ENCODE measurements around the gene ICE2. TPM values are rescaled to one million over a fixed set of nuclear protein-coding genes. Genes with fewer than 3 reads are reported as not detected.

The ICE2 gene
- total RNA-seq, 1 donor from 2014 or later, result 95.3 TPM

DNA sequence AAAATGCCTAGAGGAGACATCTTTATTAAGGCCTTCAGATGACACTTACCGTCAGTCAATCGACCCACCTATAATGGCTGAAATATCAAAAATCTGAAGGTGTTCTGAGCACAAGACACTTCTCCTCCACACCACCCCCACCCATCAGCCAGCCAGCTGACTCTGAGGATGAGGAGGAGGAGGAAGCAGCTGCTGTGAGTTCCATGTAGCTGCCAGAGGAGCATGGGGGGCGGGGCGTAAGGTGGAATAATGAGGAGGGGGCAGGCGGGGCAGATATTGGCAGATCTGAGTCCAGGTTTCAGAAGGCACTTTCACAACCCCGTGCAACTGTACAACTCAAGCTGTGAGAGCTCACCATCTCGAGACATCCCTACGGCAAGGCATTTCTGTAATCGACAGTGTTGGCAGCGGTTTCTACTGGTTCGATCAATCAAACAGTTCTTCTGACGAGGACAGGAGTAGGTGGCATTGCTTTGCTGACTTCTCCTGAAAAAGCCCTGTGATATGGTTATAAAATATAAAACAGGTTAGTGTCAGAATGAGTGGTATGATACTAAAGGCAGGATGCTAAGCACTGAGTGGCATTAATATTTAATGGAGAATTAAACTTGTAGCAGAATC is 35.4 kb upstream of the ICE2 start:
- Histone ChIP-seq H4K20me1 (ENCODE audit: low read depth) (no peaks in the 10 kb centered on the region), H2AFZ (replicated peaks) (no peak overlapping the region), H3F3A (ENCODE audit: low read depth) (peaks cover 9% of the 10 kb centered on the region), H3K27ac (no peak overlapping the region), H3K9me3 (ENCODE audit: low read depth) (no peaks in the 10 kb centered on the region), H3K27me3 (no peaks in the 10 kb centered on the region), H3K4me3 (no peak overlapping the region), H3K4me2 (no peak overlapping the region), H3K79me2 (ENCODE audit: low read depth) (no peaks in the 10 kb centered on the region), H3K36me3 (no peaks in the 10 kb centered on the region), H3K4me1 (no peaks in the 10 kb centered on the region), H3K9ac (no peak overlapping the region)
- no peaks in the 10 kb centered on the region for H3K9me3 Mint-ChIP-seq
- peaks cover 5% of the 10 kb centered on the region for H3K27me3 Mint-ChIP-seq (ENCODE audit: insufficient read depth, low read depth)
- no peak overlapping the region for H3K4me3 Mint-ChIP-seq
- H3K4me1 Mint-ChIP-seq, result peaks cover 19% of the 10 kb centered on the region
- H3K27ac Mint-ChIP-seq, result no peak overlapping the region
- TF ChIP-seq, protein P1, sequence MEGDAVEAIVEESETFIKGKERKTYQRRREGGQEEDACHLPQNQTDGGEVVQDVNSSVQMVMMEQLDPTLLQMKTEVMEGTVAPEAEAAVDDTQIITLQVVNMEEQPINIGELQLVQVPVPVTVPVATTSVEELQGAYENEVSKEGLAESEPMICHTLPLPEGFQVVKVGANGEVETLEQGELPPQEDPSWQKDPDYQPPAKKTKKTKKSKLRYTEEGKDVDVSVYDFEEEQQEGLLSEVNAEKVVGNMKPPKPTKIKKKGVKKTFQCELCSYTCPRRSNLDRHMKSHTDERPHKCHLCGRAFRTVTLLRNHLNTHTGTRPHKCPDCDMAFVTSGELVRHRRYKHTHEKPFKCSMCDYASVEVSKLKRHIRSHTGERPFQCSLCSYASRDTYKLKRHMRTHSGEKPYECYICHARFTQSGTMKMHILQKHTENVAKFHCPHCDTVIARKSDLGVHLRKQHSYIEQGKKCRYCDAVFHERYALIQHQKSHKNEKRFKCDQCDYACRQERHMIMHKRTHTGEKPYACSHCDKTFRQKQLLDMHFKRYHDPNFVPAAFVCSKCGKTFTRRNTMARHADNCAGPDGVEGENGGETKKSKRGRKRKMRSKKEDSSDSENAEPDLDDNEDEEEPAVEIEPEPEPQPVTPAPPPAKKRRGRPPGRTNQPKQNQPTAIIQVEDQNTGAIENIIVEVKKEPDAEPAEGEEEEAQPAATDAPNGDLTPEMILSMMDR (IDR thresholded peaks at IDR 0.05), result no peak
- TF ChIP-seq EZH2 (IDR thresholded peaks at IDR 0.05) (no peak), EZH2phosphoT487 (IDR thresholded peaks at IDR 0.05) (no peak)
- no peak for DNase-seq (ENCODE audit: low spot score)
- peaks cover 11% of the 10 kb centered on the region for H3K36me3 Mint-ChIP-seq

DNA sequence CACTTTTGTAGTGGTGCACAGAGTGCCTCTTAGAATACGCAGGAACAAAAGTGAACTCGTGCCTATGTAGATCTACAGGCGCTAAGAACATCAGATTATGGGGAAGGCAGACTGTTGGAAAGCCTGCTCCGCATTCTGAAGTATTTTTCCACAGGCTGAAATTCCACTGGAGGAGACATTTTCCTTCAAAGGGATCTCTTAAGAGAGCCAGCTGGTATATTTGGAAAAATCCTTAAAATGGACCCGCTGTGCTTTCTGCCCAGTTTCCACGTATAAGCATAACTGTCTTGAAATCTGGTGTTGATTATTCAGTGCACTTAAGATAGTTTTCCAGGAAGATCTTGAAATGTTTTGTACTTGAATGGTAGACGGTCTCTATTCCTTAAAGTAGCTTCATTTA is 34.7 kb upstream of the ICE2 start:
- no peaks in the 10 kb centered on the region for H4K20me1 ChIP-seq (ENCODE audit: low read depth)
- no peaks in the 10 kb centered on the region for H3K4me1 ChIP-seq
- no peak overlapping the region for H3K4me2 ChIP-seq
- H3K79me2 ChIP-seq (ENCODE audit: low read depth), result no peaks in the 10 kb centered on the region
- H3K4me3 ChIP-seq, result no peak overlapping the region
- H3K36me3 ChIP-seq, result no peaks in the 10 kb centered on the region
- H3K9ac ChIP-seq, result no peak overlapping the region
- TF ChIP-seq, protein P1 (IDR thresholded peaks at IDR 0.05), result no peak
- TF ChIP-seq EZH2phosphoT487 (IDR thresholded peaks at IDR 0.05) (no peak), EZH2 (IDR thresholded peaks at IDR 0.05) (no peak)
- no peak overlapping the region for H3K27ac ChIP-seq
- no peak overlapping the region for H2AFZ ChIP-seq (replicated peaks)
- H3K27me3 Mint-ChIP-seq (ENCODE audit: insufficient read depth, low read depth), result peaks cover 5% of the 10 kb centered on the region
- no peaks in the 10 kb centered on the region for H3K27me3 ChIP-seq
- peaks cover 22% of the 10 kb centered on the region for H3K4me1 Mint-ChIP-seq
- peaks cover 9% of the 10 kb centered on the region for H3F3A ChIP-seq (ENCODE audit: low read depth)
- H3K9me3 Mint-ChIP-seq, result no peaks in the 10 kb centered on the region
- no peak overlapping the region for H3K27ac Mint-ChIP-seq
- H3K4me3 Mint-ChIP-seq, result no peak overlapping the region
- peaks cover 11% of the 10 kb centered on the region for H3K36me3 Mint-ChIP-seq
- no peak for DNase-seq (ENCODE audit: low spot score)
- H3K9me3 ChIP-seq (ENCODE audit: low read depth), result no peaks in the 10 kb centered on the region

- Histone ChIP-seq H3K9me3 (ENCODE audit: low read depth) (no peaks in the 10 kb centered on the region), H3K36me3 (no peaks in the 10 kb centered on the region), H3K4me1 (no peaks in the 10 kb centered on the region), H3F3A (ENCODE audit: low read depth) (peaks cover 9% of the 10 kb centered on the region), H3K9ac (no peak overlapping the region), H3K4me3 (no peak overlapping the region), H3K27ac (no peak overlapping the region), H4K20me1 (ENCODE audit: low read depth) (no peaks in the 10 kb centered on the region), H3K4me2 (no peak overlapping the region), H2AFZ (replicated peaks) (no peak overlapping the region), H3K27me3 (no peaks in the 10 kb centered on the region), H3K79me2 (ENCODE audit: low read depth) (no peaks in the 10 kb centered on the region)
- TF ChIP-seq EZH2phosphoT487 (IDR thresholded peaks at IDR 0.05), result no peak
- TF ChIP-seq EZH2 (IDR thresholded peaks at IDR 0.05), result no peak
- TF ChIP-seq, protein P1 (IDR thresholded peaks at IDR 0.05), result no peak
- Mint-ChIP-seq H3K4me1 (peaks cover 22% of the 10 kb centered on the region), H3K4me3 (no peak overlapping the region), H3K27ac (no peak overlapping the region), H3K27me3 (ENCODE audit: insufficient read depth, low read depth) (peaks cover 5% of the 10 kb centered on the region), H3K36me3 (peaks cover 11% of the 10 kb centered on the region), H3K9me3 (no peaks in the 10 kb centered on the region)
- DNase-seq (ENCODE audit: low spot score), result no peak
These were observed 34.0 kb upstream of the ICE2 start for GRCh38 chr15:60512937-60513336.
